Measurements from ENCODE around the gene FNBP1. TPM values are rescaled to one million over a fixed set of nuclear protein-coding genes. Genes with fewer than 3 reads are reported as not detected.
"Not testable (repeated sequence)": the region's sequence is repeated elsewhere in the genome, so short reads cannot be mapped to it uniquely, and the experiment has no call there.

Gene FNBP1
- total RNA-seq, 1 donor from 2014 or later: 22.6 TPM

GRCh38 chr9:129904734-129905133 lies 138.3 kb downstream of the FNBP1 start:
- intact Hi-C loops (cut with DNase I): no loop called here
- no peak for DNase-seq (ENCODE audit: low spot score)

- no peak for DNase-seq (ENCODE audit: low spot score)
- intact Hi-C loops (cut with DNase I): no loop called here
Measured at GRCh38 chr9:129902740-129903134, 140.3 kb downstream of the FNBP1 start.

- no peak for DNase-seq (ENCODE audit: low spot score)
- intact Hi-C loops (cut with DNase I): no loop called here
Measured at GRCh38 chr9:129901993-129902739, 140.8 kb downstream of the FNBP1 start.

GRCh38 chr9:129900263-129901027 lies 142.5 kb downstream of the FNBP1 start:
- no peak for DNase-seq (ENCODE audit: low spot score)
- intact Hi-C loops (cut with DNase I): no loop called here

- DNase-seq (ENCODE audit: low spot score): no peak
- intact Hi-C loops (cut with DNase I): no loop called here
Measured at GRCh38 chr9:129899620-129900019, 143.4 kb downstream of the FNBP1 start.

- no peak for DNase-seq (ENCODE audit: low spot score)
Measured at GRCh38 chr9:129898185-129898584, 144.8 kb downstream of the FNBP1 start.

GRCh38 chr9:129897263-129897662 lies 145.7 kb downstream of the FNBP1 start:
- intact Hi-C loops (cut with DNase I): no loop called here
- peak; percentile 14 for DNase-seq (ENCODE audit: low spot score)

More at GRCh38 chr9:129898185-129898584, 144.8 kb downstream of the FNBP1 start:
- intact Hi-C loops (cut with DNase I): no loop called here

GRCh38 chr9:129895376-129896268 lies 147.4 kb downstream of the FNBP1 start:
- intact Hi-C loops (cut with DNase I): no loop called here
- DNase-seq (ENCODE audit: low spot score): peak; percentile 19

GRCh38 chr9:129894120-129894823 lies 148.7 kb downstream of the FNBP1 start:
- intact Hi-C loops (cut with DNase I): no loop called here

GRCh38 chr9:129891569-129891968 lies 151.4 kb downstream of the FNBP1 start:
- DNase-seq (ENCODE audit: low spot score): no peak
- intact Hi-C loops (cut with DNase I): no loop called here

More at GRCh38 chr9:129894120-129894823, 148.7 kb downstream of the FNBP1 start:
- peak; percentile 27 for DNase-seq (ENCODE audit: low spot score)

- DNase-seq (ENCODE audit: low spot score); intact Hi-C loops (cut with DNase I): not testable (repeated sequence)
Measured at GRCh38 chr9:129890718-129891299, 152.2 kb downstream of the FNBP1 start.

GRCh38 chr9:129889941-129890717 lies 152.9 kb downstream of the FNBP1 start:
- intact Hi-C loops (cut with DNase I): loop anchor here (5.0 kb wide), 2 partner anchors 72 to 347 kb away; no protein-coding TSS in a partner anchor
- no peak for DNase-seq (ENCODE audit: low spot score)

GRCh38 chr9:129889122-129889940 lies 153.7 kb downstream of the FNBP1 start:
- DNase-seq (ENCODE audit: low spot score): no peak
- intact Hi-C loops (cut with DNase I): loop anchor here (5.0 kb wide), 2 partner anchors 73 to 348 kb away; no protein-coding TSS in a partner anchor

- intact Hi-C loops (cut with DNase I): loop anchor here (5.0 kb wide), 2 partner anchors 74 to 349 kb away; no protein-coding TSS in a partner anchor
Measured at GRCh38 chr9:129888293-129889121, 154.5 kb downstream of the FNBP1 start.

GRCh38 chr9:129887334-129888292 lies 155.4 kb downstream of the FNBP1 start:
- intact Hi-C loops (cut with DNase I): loop anchor here (5.0 kb wide), 2 partner anchors 75 to 350 kb away; no protein-coding TSS in a partner anchor
- no peak for DNase-seq (ENCODE audit: low spot score)

More at GRCh38 chr9:129888293-129889121, 154.5 kb downstream of the FNBP1 start:
- peak; percentile 94 for DNase-seq (ENCODE audit: low spot score)
